ENCODE results near the gene ENTHD1. TPM values are rescaled to one million over a fixed set of nuclear protein-coding genes. Genes with fewer than 3 reads are reported as not detected.
"Not testable (repeated sequence)": the region's sequence is repeated elsewhere in the genome, so short reads cannot be mapped to it uniquely, and the experiment has no call there.

The ENTHD1 gene
- total RNA-seq, 1 donor = not detected

GRCh38 chr22:39735776-39736175, 157.8 kb downstream of the ENTHD1 start:
- no peak for DNase-seq (ENCODE audit: low read depth in 2 of 3, low spot score in 2 of 3)

DNA sequence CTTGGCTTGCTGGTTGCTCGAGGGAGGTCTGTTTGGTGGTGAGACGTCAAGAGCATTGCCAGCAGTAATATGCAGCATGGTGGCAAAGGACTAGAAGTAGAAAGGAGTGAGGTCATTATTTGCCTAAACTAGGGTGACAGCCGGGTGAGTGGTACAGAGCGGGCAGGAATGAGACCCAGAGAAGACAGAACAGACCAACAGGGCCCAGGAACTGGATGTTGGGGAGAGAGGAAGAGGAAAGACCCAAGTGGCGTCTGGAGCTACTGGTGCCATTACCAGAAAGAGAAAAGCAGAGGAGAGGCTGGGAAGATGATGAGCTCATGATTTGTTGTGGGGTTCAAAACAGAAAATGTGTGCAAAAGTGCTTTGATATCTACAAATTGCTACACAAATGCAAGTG, 158.7 kb downstream of the ENTHD1 start:
- DNase-seq (ENCODE audit: low read depth in 2 of 3, low spot score in 2 of 3) = no peak

GRCh38 chr22:39734046-39734445, 159.5 kb downstream of the ENTHD1 start:
- DNase-seq (ENCODE audit: low read depth in 2 of 3, low spot score in 2 of 3) = not testable (repeated sequence)

DNA sequence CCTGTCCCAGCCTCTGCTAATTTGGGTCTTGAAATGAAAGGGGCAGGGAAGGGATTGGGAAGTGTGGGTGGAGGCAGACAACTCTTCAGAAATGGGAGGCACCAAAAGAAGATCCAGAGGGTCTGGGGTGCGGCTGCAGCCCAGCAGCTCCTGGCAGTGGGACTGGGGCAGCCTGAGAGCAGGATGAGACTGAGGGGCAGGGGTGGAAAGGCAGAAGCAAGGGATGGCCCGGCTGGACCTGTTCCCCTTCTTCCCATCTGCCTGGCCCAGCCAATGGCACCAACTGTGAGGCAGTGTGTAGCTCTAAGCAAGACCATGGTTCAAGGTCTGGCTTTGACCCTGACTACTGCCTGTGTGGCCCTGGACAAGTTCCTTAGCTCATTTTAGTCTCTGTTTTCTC, 160.4 kb downstream of the ENTHD1 start:
- no peak for DNase-seq (ENCODE audit: low read depth in 2 of 3, low spot score in 2 of 3)

GRCh38 chr22:39732625-39733024, 160.9 kb downstream of the ENTHD1 start:
- no peak for DNase-seq (ENCODE audit: low read depth in 2 of 3, low spot score in 2 of 3)

GRCh38 chr22:39731881-39732555, 161.5 kb downstream of the ENTHD1 start:
- DNase-seq (ENCODE audit: low read depth in 2 of 3, low spot score in 2 of 3) = no peak

GRCh38 chr22:39731481-39731880, 162.1 kb downstream of the ENTHD1 start:
- no peak for DNase-seq (ENCODE audit: low read depth in 2 of 3, low spot score in 2 of 3)

GRCh38 chr22:39729141-39729934, 164.2 kb downstream of the ENTHD1 start:
- no peak for DNase-seq (ENCODE audit: low read depth in 2 of 3, low spot score in 2 of 3)

GRCh38 chr22:39728236-39728860, 165.2 kb downstream of the ENTHD1 start:
- no peak for DNase-seq (ENCODE audit: low read depth in 2 of 3, low spot score in 2 of 3)

GRCh38 chr22:39727541-39727940, 166.0 kb downstream of the ENTHD1 start:
- DNase-seq (ENCODE audit: low read depth in 2 of 3, low spot score in 2 of 3) = no peak

DNA sequence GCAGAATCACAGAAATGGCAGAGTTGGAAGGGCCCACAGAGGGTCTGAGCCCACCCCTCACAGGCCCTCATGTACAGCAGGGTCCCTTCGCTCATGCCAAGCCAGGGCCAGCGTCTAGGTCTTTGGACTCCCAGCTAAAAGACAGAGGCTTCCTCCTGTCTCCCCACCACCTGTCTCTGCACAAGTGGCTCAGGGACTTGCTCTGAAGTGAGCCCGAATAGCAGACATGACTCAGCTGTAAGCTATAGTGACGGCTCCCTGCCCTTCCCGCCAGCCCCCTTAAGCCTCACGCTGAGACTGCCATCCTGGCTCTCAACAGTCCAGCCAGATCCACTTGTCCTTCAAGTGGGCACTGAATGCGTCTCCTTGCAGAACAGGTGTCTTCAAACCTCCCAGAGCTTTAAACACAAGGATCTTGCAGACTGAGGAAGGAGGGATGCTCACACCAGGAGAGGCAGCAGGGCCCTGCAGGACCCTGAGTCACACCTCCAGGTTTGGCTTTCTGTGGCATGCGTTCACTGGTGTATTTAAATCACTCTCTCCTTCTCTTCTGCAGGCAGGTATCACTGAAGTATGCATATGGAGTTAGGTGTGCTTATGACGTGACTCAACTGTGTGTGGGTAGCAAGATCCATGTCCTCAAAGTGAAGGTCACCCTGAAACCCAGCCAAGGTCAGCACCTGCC, 168.1 kb downstream of the ENTHD1 start:
- no peak for DNase-seq (ENCODE audit: low read depth in 2 of 3, low spot score in 2 of 3)

DNA sequence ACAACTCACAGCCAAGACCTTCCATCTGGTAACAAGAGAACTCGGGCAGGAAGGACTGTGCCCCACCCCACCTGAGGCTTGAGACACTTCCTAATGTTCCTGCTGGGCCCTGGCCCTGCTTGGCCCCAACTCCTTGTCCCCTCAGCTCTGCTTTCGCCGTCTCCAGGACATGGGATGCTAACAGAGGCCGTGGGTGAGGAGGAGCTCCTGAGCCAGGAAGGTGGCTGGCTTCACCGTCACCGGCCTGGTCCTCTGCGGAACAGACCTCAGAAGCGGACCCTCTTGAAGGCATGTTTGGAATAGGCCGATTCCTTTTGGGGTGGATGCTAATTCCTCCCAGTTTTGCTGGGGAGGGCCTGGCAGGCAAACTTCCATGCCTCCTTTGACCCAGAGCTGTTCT, 168.7 kb downstream of the ENTHD1 start:
- DNase-seq (ENCODE audit: low read depth in 2 of 3, low spot score in 2 of 3) = no peak

DNA sequence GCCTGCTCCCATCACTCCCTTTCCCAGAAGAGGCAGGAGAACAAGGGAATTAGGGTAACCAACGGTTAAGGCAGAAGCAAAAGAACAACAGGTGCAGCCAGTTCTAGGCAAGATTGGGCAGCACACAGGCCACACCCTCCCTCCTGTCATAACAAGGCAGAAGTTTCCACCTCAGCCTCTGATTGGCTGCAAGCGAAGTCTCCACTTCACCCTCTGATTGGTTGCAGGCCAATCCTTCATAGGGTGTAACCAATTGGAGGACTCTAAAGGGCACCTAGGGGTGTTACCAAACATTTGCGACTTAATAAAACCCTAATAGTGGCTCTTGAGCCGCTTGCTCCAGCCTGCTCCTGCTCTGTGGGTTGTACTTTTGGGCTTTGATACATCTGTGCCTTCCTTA, 169.2 kb downstream of the ENTHD1 start:
- no peak for DNase-seq (ENCODE audit: low read depth in 2 of 3, low spot score in 2 of 3)

DNA sequence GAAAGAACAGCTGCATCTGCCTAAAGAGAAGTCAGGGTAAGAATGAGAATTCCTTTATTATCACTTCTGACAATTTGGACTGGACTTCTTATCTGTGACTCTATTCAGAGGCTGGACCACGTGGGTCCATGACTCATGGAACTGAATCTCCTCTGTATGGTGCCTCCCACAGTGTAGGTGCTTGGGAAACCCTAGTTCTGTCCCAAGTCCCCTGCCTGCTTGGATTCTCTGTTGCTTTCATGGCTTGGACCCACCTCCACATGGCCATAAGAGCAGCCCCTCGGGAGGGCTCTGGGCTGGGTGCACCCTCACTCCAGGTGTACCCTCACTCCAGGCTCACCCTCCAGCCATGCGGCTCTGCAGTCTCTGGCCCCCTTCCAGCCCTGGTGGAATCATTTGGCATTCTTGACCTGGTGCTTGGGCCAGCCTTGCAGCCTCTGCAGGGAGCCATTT, 169.6 kb downstream of the ENTHD1 start:
- no peak for DNase-seq (ENCODE audit: low read depth in 2 of 3, low spot score in 2 of 3)

DNA sequence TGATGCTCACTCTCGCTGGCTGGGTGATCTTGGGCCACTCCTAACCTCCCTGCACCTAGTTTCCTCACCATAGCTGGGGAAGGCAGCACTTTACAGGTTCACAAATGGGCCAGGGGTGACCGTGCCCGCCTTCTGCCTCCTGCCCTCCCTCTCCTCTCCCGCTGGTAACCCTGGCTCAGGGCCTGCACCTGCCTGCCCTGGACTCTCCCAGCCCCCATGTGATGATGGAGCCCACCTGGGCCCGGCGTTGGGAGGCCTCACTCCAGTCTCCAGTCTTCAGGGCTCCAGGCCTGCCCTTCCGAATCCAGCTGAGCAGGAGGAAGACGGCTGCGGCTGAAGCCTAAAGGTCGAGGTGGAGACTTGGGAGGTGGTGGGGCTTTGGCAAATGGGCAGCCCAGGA, 170.1 kb downstream of the ENTHD1 start:
- no peak for DNase-seq (ENCODE audit: low read depth in 2 of 3, low spot score in 2 of 3)

GRCh38 chr22:39722501-39722900, 171.1 kb downstream of the ENTHD1 start:
- DNase-seq (ENCODE audit: low read depth in 2 of 3, low spot score in 2 of 3) = no peak

DNA sequence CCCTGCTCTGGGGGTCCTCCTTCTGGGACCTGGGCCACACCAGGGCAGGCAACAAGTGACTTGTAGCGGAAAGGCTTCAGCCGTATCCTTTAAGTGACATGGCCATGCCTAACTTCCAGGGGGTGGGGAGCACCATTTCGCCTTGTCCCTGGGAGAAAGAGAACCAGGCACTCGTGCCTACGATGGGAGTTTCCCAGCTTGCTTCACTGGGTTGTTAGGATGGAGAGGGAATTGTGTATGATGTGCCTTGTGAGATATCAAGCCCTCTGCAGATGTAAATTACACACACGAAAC, 171.6 kb downstream of the ENTHD1 start:
- no peak for DNase-seq (ENCODE audit: low read depth in 2 of 3, low spot score in 2 of 3)

GRCh38 chr22:39721206-39722031, 172.1 kb downstream of the ENTHD1 start:
- DNase-seq (ENCODE audit: low read depth in 2 of 3, low spot score in 2 of 3) = no peak

DNA sequence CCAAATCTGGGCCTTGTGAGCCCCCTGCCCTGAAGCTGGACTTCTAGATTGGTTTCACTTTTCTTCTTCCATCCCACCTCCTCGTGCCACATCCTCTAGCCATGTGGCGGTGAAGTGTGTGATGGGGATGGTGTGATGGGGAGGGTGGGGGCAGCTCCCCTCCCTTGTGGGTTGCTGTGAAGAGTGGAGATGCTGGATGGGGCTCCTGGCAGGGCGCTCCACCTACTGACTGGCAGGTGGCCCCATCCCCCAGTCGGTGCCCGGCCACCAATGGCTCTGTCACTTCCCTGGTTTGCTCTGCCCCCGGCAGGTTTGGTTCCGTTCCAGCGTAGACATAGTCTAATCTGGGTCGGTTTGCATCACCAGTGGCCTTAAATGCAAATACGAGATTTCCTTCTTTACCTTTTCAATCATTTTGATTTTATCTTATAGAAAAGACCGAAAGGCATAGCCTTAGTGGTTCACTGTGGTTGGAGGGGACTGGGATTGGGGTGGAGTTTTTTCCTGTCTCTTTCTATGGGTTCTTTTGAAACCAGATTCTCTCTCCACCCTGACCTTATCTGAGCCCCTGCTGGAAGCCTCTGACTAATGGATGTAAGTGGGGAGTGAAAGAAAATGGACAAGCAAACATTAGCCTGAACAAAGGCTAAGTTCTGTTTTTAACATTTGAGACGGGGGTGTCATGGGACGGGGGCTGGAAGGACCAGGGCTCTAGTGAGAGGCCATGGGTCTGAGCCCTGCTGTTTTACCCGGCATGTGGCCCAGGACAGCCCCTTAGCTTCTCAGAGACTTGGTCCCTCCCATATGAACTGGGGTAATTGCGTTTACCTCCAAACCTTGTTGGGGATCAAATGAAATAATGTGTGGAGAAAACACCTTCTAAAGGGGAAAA, 173.8 kb downstream of the ENTHD1 start:
- no peak for DNase-seq (ENCODE audit: low read depth in 2 of 3, low spot score in 2 of 3)

Data from hematopoietic multipotent progenitor cell (in vitro differentiated cells).